H1 (cell line): ENCODE data around the gene SLK.

Experiments
- BCL11A ChIP-seq, 2 experiments: IDR thresholded peaks; one replicate each; pipeline ENCODE4 v1.6.1; 2011; ENCODE audit warnings: low read depth in 2 of 2, low read length in 2 of 2, mild to moderate bottlenecking in 2 of 2
- CREB1 ChIP-seq: IDR thresholded peaks from 2 replicates; pipeline ENCODE4 v1.6.1; 2012; ENCODE audit warnings: inconsistent platforms
- CTBP2 ChIP-seq: IDR thresholded peaks from 2 replicates; pipeline ENCODE4 v1.7.0; 2011; ENCODE audit warnings: borderline replicate concordance, mild to moderate bottlenecking, moderate library complexity, mixed read lengths, low read length; ENCODE audit not compliant: insufficient read depth, insufficient read length
- CTCF ChIP-seq, 3 experiments: IDR thresholded peaks; 1 replicate in 2 of 3; 2 replicates in 1 of 3; pipeline versions ENCODE4 v1.5.1 to v1.6.1; 2011; ENCODE audit warnings: low read length in 3 of 3, mild to moderate bottlenecking in 3 of 3, inconsistent platforms in 2 of 3, low read depth in 1 of 3, moderate library complexity in 1 of 3; ENCODE audit not compliant: insufficient read depth in 1 of 3; ENCODE audit errors: control extremely low read depth in 1 of 3
- EZH2 ChIP-seq: fragments of 200-600 bp; sonication (generic); IDR thresholded peaks from 2 replicates; pipeline ENCODE4 v1.7.1; 2012; ENCODE audit warnings: low read depth, mild to moderate bottlenecking, moderate library complexity, low read length, inconsistent platforms; ENCODE audit not compliant: severe bottlenecking
- POLR2AphosphoS5 ChIP-seq: IDR thresholded peaks from 2 replicates; pipeline ENCODE4 v1.6.1; 2011; ENCODE audit warnings: low read depth, low read length
- SIN3A ChIP-seq, 2 experiments: IDR thresholded peaks in 1 of 2; conservative IDR thresholded peaks in 1 of 2; 2 replicates each; pipeline ENCODE4 v1.6.1; 2011 to 2012; ENCODE audit warnings: low read length in 2 of 2, improper control_type of control experiment in 1 of 2, low read depth in 1 of 2, mild to moderate bottlenecking in 1 of 2
- SIRT6 ChIP-seq: IDR thresholded peaks from one replicate; pipeline ENCODE4 v1.7.1; 2012; ENCODE audit warnings: low read length, inconsistent platforms
- YY1 ChIP-seq: IDR thresholded peaks from 2 replicates; pipeline ENCODE4 v1.6.1; 2011; ENCODE audit warnings: low read depth, mild to moderate bottlenecking, low read length

- TF ChIP-seq EZH2: no peak
- TF ChIP-seq CTCF (IDR thresholded peaks at IDR 0.05; ENCODE audit: control extremely low read depth in 1 of 3, insufficient read depth in 1 of 3, low read depth in 1 of 3, low read length in 3 of 3): no peak
- no peak for TF ChIP-seq POLR2AphosphoS5
- TF ChIP-seq SIN3A (conservative IDR thresholded peaks at IDR 0.05 in 1 of 2, IDR thresholded peaks at IDR 0.05 in 1 of 2; ENCODE audit: low read depth in 1 of 2, low read length in 2 of 2): no peak
- no peak for TF ChIP-seq BCL11A (IDR thresholded peaks at IDR 0.05; ENCODE audit: low read depth in 2 of 2, low read length in 2 of 2)
- TF ChIP-seq CREB1: no peak
- no peak for TF ChIP-seq SIRT6
- no peak for TF ChIP-seq CTBP2
- no peak for TF ChIP-seq YY1
These were observed 38.2 kb upstream of the SLK start for GRCh38 chr10:103928784-103929183.
